ENCODE data around the gene CLRN1. TPM values are rescaled to one million over a fixed set of nuclear protein-coding genes. Genes with fewer than 3 reads are reported as not detected.

CLRN1 gene
- total and polyA plus RNA-seq, 2 experiments from 2014 or later, result not detected

GRCh38 chr3:150968341-150969035, 4.0 kb downstream of the CLRN1 start:
- 96% methylated on average over 4 of the region's 4 CpGs for WGBS (ENCODE audit: low lambda C conversion rate, missing lambda C conversion rate)

GRCh38 chr3:150965436-150965835, 7.1 kb downstream of the CLRN1 start:
- H3K4me1 ChIP-seq (ENCODE audit: insufficient read depth), result no peaks in the 10 kb centered on the region
- no peak overlapping the region for H3K4me2 ChIP-seq
- DNase-seq (ENCODE audit: low spot score), result no peak
- H3K27ac ChIP-seq, result no peak overlapping the region
- no peak overlapping the region for H3K4me3 ChIP-seq
- H3K27me3 ChIP-seq, result no peaks in the 10 kb centered on the region
- H3K79me2 ChIP-seq, result no peaks in the 10 kb centered on the region
- H3K36me3 ChIP-seq (replicated peaks; ENCODE audit: insufficient read depth, low read depth), result no peaks in the 10 kb centered on the region
- 94% methylated on average over 2 of the region's 2 CpGs for WGBS (ENCODE audit: low lambda C conversion rate, missing lambda C conversion rate)
- H3K9me2 ChIP-seq (replicated peaks; ENCODE audit: insufficient read depth), result no peaks in the 10 kb centered on the region
- TF ChIP-seq EZH2phosphoT487 (IDR thresholded peaks at IDR 0.05; ENCODE audit: low read depth, severe bottlenecking, unreplicated experiment), result no peak
- TF ChIP-seq, protein P1, sequence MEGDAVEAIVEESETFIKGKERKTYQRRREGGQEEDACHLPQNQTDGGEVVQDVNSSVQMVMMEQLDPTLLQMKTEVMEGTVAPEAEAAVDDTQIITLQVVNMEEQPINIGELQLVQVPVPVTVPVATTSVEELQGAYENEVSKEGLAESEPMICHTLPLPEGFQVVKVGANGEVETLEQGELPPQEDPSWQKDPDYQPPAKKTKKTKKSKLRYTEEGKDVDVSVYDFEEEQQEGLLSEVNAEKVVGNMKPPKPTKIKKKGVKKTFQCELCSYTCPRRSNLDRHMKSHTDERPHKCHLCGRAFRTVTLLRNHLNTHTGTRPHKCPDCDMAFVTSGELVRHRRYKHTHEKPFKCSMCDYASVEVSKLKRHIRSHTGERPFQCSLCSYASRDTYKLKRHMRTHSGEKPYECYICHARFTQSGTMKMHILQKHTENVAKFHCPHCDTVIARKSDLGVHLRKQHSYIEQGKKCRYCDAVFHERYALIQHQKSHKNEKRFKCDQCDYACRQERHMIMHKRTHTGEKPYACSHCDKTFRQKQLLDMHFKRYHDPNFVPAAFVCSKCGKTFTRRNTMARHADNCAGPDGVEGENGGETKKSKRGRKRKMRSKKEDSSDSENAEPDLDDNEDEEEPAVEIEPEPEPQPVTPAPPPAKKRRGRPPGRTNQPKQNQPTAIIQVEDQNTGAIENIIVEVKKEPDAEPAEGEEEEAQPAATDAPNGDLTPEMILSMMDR (IDR thresholded peaks at IDR 0.05; ENCODE audit: poor library complexity), result no peak
- no peak for TF ChIP-seq EZH2 (IDR thresholded peaks at IDR 0.05; ENCODE audit: borderline replicate concordance)
- no peak overlapping the region for H2AFZ ChIP-seq
- no peaks in the 10 kb centered on the region for H3K9me3 ChIP-seq (ENCODE audit: low read depth)
- no peaks in the 10 kb centered on the region for H4K20me1 ChIP-seq (ENCODE audit: insufficient read depth, poor library complexity, severe bottlenecking)

More at GRCh38 chr3:150968341-150969035, 4.0 kb downstream of the CLRN1 start:
- TF ChIP-seq, protein P1 (IDR thresholded peaks at IDR 0.05; ENCODE audit: poor library complexity), result no peak
- no peak for TF ChIP-seq EZH2 (IDR thresholded peaks at IDR 0.05; ENCODE audit: borderline replicate concordance)
- TF ChIP-seq EZH2phosphoT487 (IDR thresholded peaks at IDR 0.05; ENCODE audit: low read depth, severe bottlenecking, unreplicated experiment), result no peak
- Histone ChIP-seq H3K36me3 (replicated peaks; ENCODE audit: insufficient read depth, low read depth) (no peaks in the 10 kb centered on the region), H3K4me3 (no peak overlapping the region), H3K4me2 (no peak overlapping the region), H3K9me2 (replicated peaks; ENCODE audit: insufficient read depth) (no peaks in the 10 kb centered on the region), H3K27me3 (no peaks in the 10 kb centered on the region), H2AFZ (no peak overlapping the region), H3K27ac (no peak overlapping the region), H3K4me1 (ENCODE audit: insufficient read depth) (no peaks in the 10 kb centered on the region), H3K79me2 (no peaks in the 10 kb centered on the region), H3K9me3 (ENCODE audit: low read depth) (no peaks in the 10 kb centered on the region), H4K20me1 (ENCODE audit: insufficient read depth, poor library complexity, severe bottlenecking) (no peaks in the 10 kb centered on the region)
- no peak for DNase-seq (ENCODE audit: low spot score)

GRCh38 chr3:150961949-150962348, 10.6 kb downstream of the CLRN1 start:
- Histone ChIP-seq H4K20me1 (ENCODE audit: insufficient read depth, poor library complexity, severe bottlenecking) (no peaks in the 10 kb centered on the region), H3K79me2 (no peaks in the 10 kb centered on the region), H3K27me3 (no peaks in the 10 kb centered on the region), H3K9me2 (replicated peaks; ENCODE audit: insufficient read depth) (no peaks in the 10 kb centered on the region), H3K36me3 (replicated peaks; ENCODE audit: insufficient read depth, low read depth) (no peaks in the 10 kb centered on the region), H3K4me2 (no peak overlapping the region), H2AFZ (no peak overlapping the region), H3K9me3 (ENCODE audit: low read depth) (no peaks in the 10 kb centered on the region), H3K4me3 (no peak overlapping the region), H3K27ac (no peak overlapping the region), H3K4me1 (ENCODE audit: insufficient read depth) (no peaks in the 10 kb centered on the region)
- WGBS (ENCODE audit: low lambda C conversion rate, missing lambda C conversion rate), result 86% methylated on average over 4 of the region's 4 CpGs
- DNase-seq (ENCODE audit: low spot score), result no peak
- TF ChIP-seq, protein P1 (IDR thresholded peaks at IDR 0.05; ENCODE audit: poor library complexity), result no peak
- TF ChIP-seq EZH2 (IDR thresholded peaks at IDR 0.05; ENCODE audit: borderline replicate concordance), result no peak
- no peak for TF ChIP-seq EZH2phosphoT487 (IDR thresholded peaks at IDR 0.05; ENCODE audit: low read depth, severe bottlenecking, unreplicated experiment)

Data from hepatocyte (in vitro differentiated cells).